HEK293 (cell line): ENCODE data around the gene PTP4A2.

Source experiments
- ZNF311 ChIP-seq: fragments of 450-650 bp; formaldehyde crosslinking; IDR thresholded peaks from 2 replicates; pipeline ENCODE4 v1.5.1; 2017; ENCODE audit warnings: missing biosample characterization, missing genetic modification characterization, borderline replicate concordance
- ZNF521 ChIP-seq: fragments of 450-650 bp; formaldehyde crosslinking; IDR thresholded peaks from 2 replicates; pipeline ENCODE4 v1.5.1; 2017; ENCODE audit warnings: missing biosample characterization, mild to moderate bottlenecking, missing genetic modification characterization
- TF ChIP-seq, protein P1 (sequence below): fragments of 450-650 bp; formaldehyde crosslinking; IDR thresholded peaks from 2 replicates; pipeline ENCODE4; 2016; ENCODE audit warnings: missing biosample characterization, missing genetic modification characterization
- TF ChIP-seq, protein P2 (sequence below): fragments of 450-650 bp; formaldehyde crosslinking; IDR thresholded peaks from 2 replicates; pipeline ENCODE4 v1.5.1; 2016; ENCODE audit warnings: missing biosample characterization, missing genetic modification characterization
- TF ChIP-seq, protein P3 (sequence below): fragments of 450-650 bp; formaldehyde crosslinking; IDR thresholded peaks from 2 replicates; pipeline ENCODE4 v1.5.1; 2016; ENCODE audit warnings: missing biosample characterization, missing genetic modification characterization

DNA sequence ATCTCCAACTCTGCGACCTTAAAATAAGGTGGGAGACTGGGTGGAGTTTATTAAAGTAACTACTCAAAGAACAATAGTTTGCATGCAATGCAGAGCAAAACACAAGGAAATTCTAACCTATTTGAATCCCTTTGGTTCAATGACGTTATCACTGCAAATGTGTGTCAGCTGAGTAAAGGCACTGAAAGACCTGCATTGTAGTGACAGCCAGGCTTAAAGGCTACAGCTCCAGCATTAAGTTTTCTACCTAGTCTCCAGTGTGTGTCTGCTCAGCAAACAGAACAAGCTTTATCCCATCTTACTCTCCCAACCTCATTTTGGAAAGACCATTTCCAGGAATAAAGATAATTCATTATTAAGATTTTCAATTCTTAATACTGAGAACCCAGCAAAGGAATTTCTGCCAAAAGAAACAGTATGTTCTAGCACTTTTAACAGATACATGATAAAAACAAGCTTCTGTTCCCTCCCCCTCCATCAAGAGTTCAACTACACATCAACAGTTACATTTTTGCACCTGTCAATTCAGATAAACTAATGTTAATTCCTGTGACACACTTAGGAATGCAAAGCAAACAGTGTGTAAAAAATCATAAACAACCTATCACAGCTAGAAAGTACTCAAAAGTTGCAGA is 14.2 kb downstream of the PTP4A2 start:
- TF ChIP-seq, protein P1, sequence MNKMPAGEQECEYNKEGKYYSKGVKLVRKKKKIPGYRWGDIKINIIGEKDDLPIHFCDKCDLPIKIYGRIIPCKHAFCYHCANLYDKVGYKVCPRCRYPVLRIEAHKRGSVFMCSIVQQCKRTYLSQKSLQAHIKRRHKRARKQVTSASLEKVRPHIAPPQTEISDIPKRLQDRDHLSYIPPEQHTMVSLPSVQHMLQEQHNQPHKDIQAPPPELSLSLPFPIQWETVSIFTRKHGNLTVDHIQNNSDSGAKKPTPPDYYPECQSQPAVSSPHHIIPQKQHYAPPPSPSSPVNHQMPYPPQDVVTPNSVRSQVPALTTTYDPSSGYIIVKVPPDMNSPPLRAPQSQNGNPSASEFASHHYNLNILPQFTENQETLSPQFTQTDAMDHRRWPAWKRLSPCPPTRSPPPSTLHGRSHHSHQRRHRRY (tag by site-specific recombination) = no peak
- TF ChIP-seq, protein P2, sequence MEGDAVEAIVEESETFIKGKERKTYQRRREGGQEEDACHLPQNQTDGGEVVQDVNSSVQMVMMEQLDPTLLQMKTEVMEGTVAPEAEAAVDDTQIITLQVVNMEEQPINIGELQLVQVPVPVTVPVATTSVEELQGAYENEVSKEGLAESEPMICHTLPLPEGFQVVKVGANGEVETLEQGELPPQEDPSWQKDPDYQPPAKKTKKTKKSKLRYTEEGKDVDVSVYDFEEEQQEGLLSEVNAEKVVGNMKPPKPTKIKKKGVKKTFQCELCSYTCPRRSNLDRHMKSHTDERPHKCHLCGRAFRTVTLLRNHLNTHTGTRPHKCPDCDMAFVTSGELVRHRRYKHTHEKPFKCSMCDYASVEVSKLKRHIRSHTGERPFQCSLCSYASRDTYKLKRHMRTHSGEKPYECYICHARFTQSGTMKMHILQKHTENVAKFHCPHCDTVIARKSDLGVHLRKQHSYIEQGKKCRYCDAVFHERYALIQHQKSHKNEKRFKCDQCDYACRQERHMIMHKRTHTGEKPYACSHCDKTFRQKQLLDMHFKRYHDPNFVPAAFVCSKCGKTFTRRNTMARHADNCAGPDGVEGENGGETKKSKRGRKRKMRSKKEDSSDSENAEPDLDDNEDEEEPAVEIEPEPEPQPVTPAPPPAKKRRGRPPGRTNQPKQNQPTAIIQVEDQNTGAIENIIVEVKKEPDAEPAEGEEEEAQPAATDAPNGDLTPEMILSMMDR (tag by site-specific recombination) = no peak
- TF ChIP-seq ZNF311 (tag by site-specific recombination) (no peak), ZNF521 (tag by site-specific recombination) (no peak)
- TF ChIP-seq, protein P3, sequence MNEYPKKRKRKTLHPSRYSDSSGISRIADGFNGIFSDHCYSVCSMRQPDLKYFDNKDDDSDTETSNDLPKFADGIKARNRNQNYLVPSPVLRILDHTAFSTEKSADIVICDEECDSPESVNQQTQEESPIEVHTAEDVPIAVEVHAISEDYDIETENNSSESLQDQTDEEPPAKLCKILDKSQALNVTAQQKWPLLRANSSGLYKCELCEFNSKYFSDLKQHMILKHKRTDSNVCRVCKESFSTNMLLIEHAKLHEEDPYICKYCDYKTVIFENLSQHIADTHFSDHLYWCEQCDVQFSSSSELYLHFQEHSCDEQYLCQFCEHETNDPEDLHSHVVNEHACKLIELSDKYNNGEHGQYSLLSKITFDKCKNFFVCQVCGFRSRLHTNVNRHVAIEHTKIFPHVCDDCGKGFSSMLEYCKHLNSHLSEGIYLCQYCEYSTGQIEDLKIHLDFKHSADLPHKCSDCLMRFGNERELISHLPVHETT = no peak
